Upper lobe of right lung (tissue), 1 donor: Measurements from ENCODE around the gene SEPTIN1. TPM values are rescaled to one million over a fixed set of nuclear protein-coding genes. Genes with fewer than 3 reads are reported as not detected.

ENCODE experiments used
- ATAC-seq: fragments of 200-7000 bp; cut with Tn5 transposase; one replicate; pipeline ENCODE4 v1.9.1; 2020; ENCODE audit warnings: mild to moderate bottlenecking, moderate library complexity
- DNase-seq: peaks from one replicate; pipeline ENCODE4 v3.0.0-alpha.2; 2020
- H3K27ac ChIP-seq: fragments of 200-600 bp; one replicate; pipeline ENCODE4 v1.8.0; 2022
- H3K27me3 ChIP-seq: fragments of 200-600 bp; one replicate; pipeline ENCODE4 v1.8.0; 2022; ENCODE audit warnings: mild to moderate bottlenecking
- H3K36me3 ChIP-seq: fragments of 200-600 bp; one replicate; pipeline ENCODE4 v1.8.0; 2022
- H3K4me1 ChIP-seq: fragments of 200-600 bp; one replicate; pipeline ENCODE4 v1.8.0; 2022
- H3K4me3 ChIP-seq: fragments of 200-600 bp; one replicate; pipeline ENCODE4 v1.8.0; 2022; ENCODE audit warnings: mild to moderate bottlenecking
- H3K9me3 ChIP-seq: fragments of 200-600 bp; one replicate; pipeline ENCODE4 v1.8.0; 2022
- CTCF ChIP-seq: fragments of 200-600 bp; IDR thresholded peaks from one replicate; pipeline ENCODE4 v1.8.0; 2022; ENCODE audit warnings: antibody characterized with exemption
- intact Hi-C: fragments of 100-400 bp; cut with DNase I; formaldehyde crosslinking; loops from one replicate; pipeline ENCODE4 v1.11.0; 2022
- total RNA-seq: library from RNA; stranded (reverse); fragmentation: NEBNext Ultra II Directional; extraction: Animal tissue kit (Norgen Biotek cat#: 25700); gene quantifications from one replicate; pipeline ENCODE4 v1.2.1, GENCODE V29; 2021
- donor health status: DM: no; HTN: yes; CAD: no; lungs with severe emphysema.

SEPTIN1 gene
- total RNA-seq, 1 donor from 2014 or later = 8.6 TPM

DNA sequence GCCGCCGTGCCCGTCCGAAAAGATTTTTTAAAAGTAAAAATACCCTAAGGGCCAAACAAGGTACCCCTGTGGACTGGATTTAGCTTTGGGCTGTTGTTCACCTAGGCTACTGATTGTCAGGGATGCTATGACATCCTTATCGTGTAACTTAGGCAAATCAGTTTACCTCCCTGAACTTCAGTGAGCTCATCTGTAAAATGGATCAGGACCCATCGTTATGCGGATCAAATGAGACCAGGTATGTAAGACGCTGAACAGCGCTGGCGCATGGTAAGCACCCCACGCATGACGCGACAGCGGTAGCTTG, 24.4 kb upstream of the SEPTIN1 start:
- no peak for TF ChIP-seq CTCF
- Histone ChIP-seq H3K27ac (peak overlapping the region; percentile 77), H3K4me1 (peaks cover 21% of the 10 kb centered on the region), H3K9me3 (no peaks in the 10 kb centered on the region), H3K4me3 (peak overlapping the region; percentile 62), H3K27me3 (no peaks in the 10 kb centered on the region), H3K36me3 (no peaks in the 10 kb centered on the region)
- ATAC-seq = no peak
- DNase-seq = no peak
- intact Hi-C loops = no loop called here

- Histone ChIP-seq H3K27me3 (no peaks in the 10 kb centered on the region), H3K4me1 (no peaks in the 10 kb centered on the region), H3K4me3 (no peak overlapping the region), H3K27ac (no peak overlapping the region), H3K36me3 (peaks cover 6% of the 10 kb centered on the region), H3K9me3 (no peaks in the 10 kb centered on the region)
- intact Hi-C loops = no loop called here
- DNase-seq (no peak), ATAC-seq (peak; percentile 15)
- TF ChIP-seq CTCF = no peak
Measured at GRCh38 chr16:30401768-30402425, 19.5 kb upstream of the SEPTIN1 start.

DNA sequence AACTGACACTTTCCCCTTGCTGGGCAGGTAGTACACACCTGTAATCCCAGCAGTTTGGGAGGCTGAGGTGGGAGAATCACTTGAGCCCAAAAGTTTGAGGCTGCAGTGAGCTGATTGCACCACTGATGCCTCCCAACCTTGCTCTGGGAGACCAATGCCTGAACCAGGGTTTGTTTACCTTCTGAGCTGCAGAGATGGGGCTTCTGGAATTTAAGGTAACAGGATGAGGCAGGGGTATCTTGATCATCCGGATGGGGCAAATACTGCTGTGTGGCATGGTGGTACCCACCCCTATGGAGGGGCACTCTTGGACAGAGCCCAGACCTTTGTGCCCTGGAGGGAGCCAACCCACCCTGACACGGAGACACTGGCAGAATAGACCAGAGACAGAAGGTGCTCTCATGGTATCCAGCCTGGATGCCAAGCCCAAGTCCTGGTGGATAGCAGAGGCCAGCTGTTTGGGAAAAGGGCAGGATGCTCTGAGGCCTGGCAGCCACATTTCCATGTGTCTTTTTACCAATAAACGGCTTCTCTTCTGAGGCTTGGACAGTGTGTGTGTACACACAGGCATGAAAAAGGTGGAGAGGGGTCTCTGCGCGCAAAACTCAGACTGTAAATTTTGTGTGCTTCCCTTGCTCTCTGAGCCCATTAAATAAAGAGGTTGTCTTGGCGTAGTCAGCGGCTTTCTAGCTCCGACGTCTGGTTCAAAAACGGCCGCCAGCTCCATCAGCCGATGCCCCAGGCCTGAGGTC, 17.2 kb upstream of the SEPTIN1 start:
- DNase-seq (no peak), ATAC-seq (no peak)
- H3K36me3 ChIP-seq = peaks cover 6% of the 10 kb centered on the region
- peak overlapping the region; percentile 81 for H3K4me3 ChIP-seq
- H3K27me3 ChIP-seq = no peaks in the 10 kb centered on the region
- no peaks in the 10 kb centered on the region for H3K9me3 ChIP-seq
- H3K27ac ChIP-seq = peak overlapping the region; percentile 79
- peaks cover 11% of the 10 kb centered on the region for H3K4me1 ChIP-seq
- TF ChIP-seq CTCF = no peak
- intact Hi-C loops = no loop called here

DNA sequence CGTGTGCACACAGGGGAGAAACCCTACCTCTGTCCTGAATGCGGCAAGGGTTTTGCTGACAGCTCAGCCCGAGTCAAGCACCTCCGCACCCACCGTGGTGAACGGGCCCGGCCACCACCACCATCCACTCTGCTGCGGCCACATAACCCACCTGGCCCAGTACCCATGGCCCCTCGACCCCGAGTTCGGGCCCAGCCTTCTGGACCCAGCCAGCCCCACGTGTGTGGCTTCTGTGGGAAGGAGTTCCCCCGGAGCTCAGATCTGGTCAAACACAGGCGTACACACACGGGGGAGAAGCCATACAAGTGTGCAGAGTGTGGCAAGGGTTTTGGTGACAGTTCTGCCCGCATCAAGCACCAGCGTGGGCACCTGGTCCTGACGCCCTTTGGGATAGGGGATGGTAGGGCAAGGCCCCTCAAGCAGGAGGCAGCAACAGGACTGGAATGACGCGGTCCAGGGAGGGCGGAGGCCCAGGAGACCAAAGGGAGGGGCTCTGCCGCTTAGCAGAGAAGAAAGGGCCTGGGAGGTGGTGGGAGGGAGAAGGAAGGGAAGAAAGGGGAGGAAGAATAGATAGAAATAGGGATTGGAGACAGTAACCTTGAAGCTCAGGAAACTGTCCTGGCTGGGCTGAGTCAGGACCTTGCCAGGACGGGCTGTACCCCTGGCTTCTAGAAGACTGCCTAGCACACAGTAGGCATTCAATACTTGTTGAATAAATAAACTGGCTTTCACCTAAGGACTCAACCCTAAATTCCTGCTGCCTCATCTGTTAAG, 16.5 kb upstream of the SEPTIN1 start:
- no peak overlapping the region for H3K27ac ChIP-seq
- peaks cover 6% of the 10 kb centered on the region for H3K36me3 ChIP-seq
- no peak for TF ChIP-seq CTCF
- no peaks in the 10 kb centered on the region for H3K9me3 ChIP-seq
- no peak overlapping the region for H3K4me3 ChIP-seq
- H3K27me3 ChIP-seq = no peaks in the 10 kb centered on the region
- no peak for ATAC-seq
- H3K4me1 ChIP-seq = peaks cover 11% of the 10 kb centered on the region
- intact Hi-C loops = no loop called here
- DNase-seq = no peak

DNA sequence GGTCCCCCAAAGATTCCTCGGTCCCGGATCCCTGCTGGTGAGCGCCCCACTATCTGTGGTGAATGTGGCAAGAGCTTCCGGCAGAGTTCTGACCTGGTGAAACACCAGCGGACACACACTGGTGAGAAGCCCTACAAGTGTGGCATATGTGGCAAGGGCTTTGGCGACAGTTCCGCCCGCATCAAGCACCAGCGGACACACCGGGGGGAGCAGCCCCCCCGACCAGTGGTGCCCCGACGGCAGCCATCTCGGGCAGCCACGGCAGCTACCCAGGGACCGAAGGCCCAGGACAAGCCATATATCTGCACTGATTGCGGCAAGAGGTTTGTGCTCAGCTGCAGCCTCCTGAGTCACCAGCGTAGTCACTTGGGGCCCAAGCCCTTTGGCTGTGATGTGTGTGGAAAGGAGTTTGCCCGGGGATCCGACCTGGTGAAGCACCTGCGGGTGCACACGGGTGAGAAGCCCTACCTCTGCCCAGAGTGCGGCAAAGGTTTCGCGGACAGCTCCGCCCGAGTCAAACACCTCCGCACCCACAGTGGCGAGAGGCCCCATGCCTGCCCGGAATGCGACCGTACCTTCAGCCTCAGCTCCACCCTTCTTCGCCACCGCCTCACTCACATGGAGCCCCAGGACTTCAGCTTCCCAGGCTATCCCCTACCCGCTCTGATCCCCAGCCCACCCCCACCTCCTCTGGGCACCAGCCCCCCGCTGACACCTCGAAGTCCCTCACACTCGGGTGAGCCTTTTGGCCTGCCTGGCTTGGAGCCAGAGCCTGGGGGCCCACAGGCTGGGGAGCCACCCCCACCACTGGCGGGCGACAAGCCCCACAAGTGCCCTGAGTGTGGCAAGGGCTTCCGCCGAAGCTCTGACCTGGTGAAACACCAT, 15.7 kb upstream of the SEPTIN1 start:
- DNase-seq (no peak), ATAC-seq (no peak)
- Histone ChIP-seq H3K27ac (no peak overlapping the region), H3K27me3 (no peaks in the 10 kb centered on the region), H3K4me1 (peaks cover 11% of the 10 kb centered on the region), H3K9me3 (no peaks in the 10 kb centered on the region), H3K36me3 (peaks cover 6% of the 10 kb centered on the region), H3K4me3 (no peak overlapping the region)
- TF ChIP-seq CTCF = no peak
- intact Hi-C loops = no loop called here
